Measurements from ENCODE around the gene AVPR1B. TPM values are rescaled to one million over a fixed set of nuclear protein-coding genes. Genes with fewer than 3 reads are reported as not detected.

The AVPR1B gene
- total and polyA plus RNA-seq, 3 donors from 2014 or later, result not detected

GRCh38 chr1:206142770-206143169 lies 25.6 kb upstream of the AVPR1B start:
- Histone ChIP-seq H3K27ac (no peak overlapping the region), H3K36me3 (ENCODE audit: low read depth, missing control alignments) (no peaks in the 10 kb centered on the region), H3K9me3 (no peaks in the 10 kb centered on the region), H3K27me3 (no peaks in the 10 kb centered on the region), H3K4me3 (no peak overlapping the region), H3K4me1 (no peaks in the 10 kb centered on the region)
- no peak for TF ChIP-seq POLR2A (IDR thresholded peaks at IDR 0.05)
- TF ChIP-seq CTCF (IDR thresholded peaks at IDR 0.05), result no peak
- no peak for DNase-seq
- 84 to 87% methylated on average over 2 of the region's 2 CpGs for WGBS, 2 donors
- intact Hi-C loops (cut with DNase I; ENCODE audit: low total_unique reads), result no loop called here

GRCh38 chr1:206142011-206142410 lies 24.8 kb upstream of the AVPR1B start:
- H3K27ac ChIP-seq, result no peak overlapping the region
- intact Hi-C loops (cut with DNase I; ENCODE audit: low total_unique reads), result no loop called here
- no peaks in the 10 kb centered on the region for H3K36me3 ChIP-seq (ENCODE audit: low read depth, missing control alignments)
- H3K9me3 ChIP-seq, result no peaks in the 10 kb centered on the region
- no peak for TF ChIP-seq CTCF (IDR thresholded peaks at IDR 0.05)
- TF ChIP-seq POLR2A (IDR thresholded peaks at IDR 0.05), result no peak
- no peak overlapping the region for H3K4me3 ChIP-seq
- DNase-seq, result no peak
- H3K4me1 ChIP-seq, result no peaks in the 10 kb centered on the region
- 97 to 100% methylated on average over 3 of the region's 3 CpGs for WGBS, 2 donors
- H3K27me3 ChIP-seq, result no peaks in the 10 kb centered on the region

- Histone ChIP-seq H3K4me3 (no peak overlapping the region), H3K36me3 (ENCODE audit: low read depth, missing control alignments) (no peaks in the 10 kb centered on the region), H3K27me3 (no peaks in the 10 kb centered on the region), H3K9me3 (no peaks in the 10 kb centered on the region), H3K27ac (no peak overlapping the region), H3K4me1 (no peaks in the 10 kb centered on the region)
- TF ChIP-seq CTCF (IDR thresholded peaks at IDR 0.05) (no peak), POLR2A (IDR thresholded peaks at IDR 0.05) (no peak)
- DNase-seq, result no peak
- 50 to 63% methylated on average over 2 of the region's 2 CpGs for WGBS, 2 donors
- intact Hi-C loops (cut with DNase I; ENCODE audit: low total_unique reads), result no loop called here
Observed at GRCh38 chr1:206136241-206136640, 19.1 kb upstream of the AVPR1B start.

GRCh38 chr1:206135248-206135647 lies 18.1 kb upstream of the AVPR1B start:
- intact Hi-C loops (cut with DNase I; ENCODE audit: low total_unique reads), result no loop called here
- H3K4me3 ChIP-seq, result no peak overlapping the region

More at GRCh38 chr1:206135248-206135647, 18.1 kb upstream of the AVPR1B start:
- DNase-seq, result no peak
- Histone ChIP-seq H3K9me3 (no peaks in the 10 kb centered on the region), H3K36me3 (ENCODE audit: low read depth, missing control alignments) (no peaks in the 10 kb centered on the region), H3K27ac (no peak overlapping the region), H3K4me1 (no peaks in the 10 kb centered on the region), H3K27me3 (no peaks in the 10 kb centered on the region)
- 84 to 94% methylated on average over 2 of the region's 2 CpGs for WGBS, 2 donors
- no peak for TF ChIP-seq POLR2A (IDR thresholded peaks at IDR 0.05)
- TF ChIP-seq CTCF (IDR thresholded peaks at IDR 0.05), result no peak

All from testis (tissue), 3 donors.